Mesenchymal stem cell (in vitro differentiated cells and primary cell): ENCODE measurements around the gene FGF11.

Source experiments
- DNase-seq: peaks from one replicate; pipeline ENCODE4 v3.0.0-alpha.2; 2013
- H2AFZ ChIP-seq: one replicate; pipeline ENCODE4 v1.6.1; 2013; ENCODE audit warnings: low read depth, mild to moderate bottlenecking, control low read depth, inconsistent platforms, low read length, moderate library complexity
- H2AK5ac ChIP-seq: 2 replicates; pipeline ENCODE4 v1.6.1; 2013; ENCODE audit warnings: low read length, moderate library complexity, mild to moderate bottlenecking, inconsistent platforms; ENCODE audit not compliant: severe bottlenecking
- H2BK120ac ChIP-seq: one replicate; pipeline ENCODE4 v1.6.1; 2013; ENCODE audit warnings: low read depth, mild to moderate bottlenecking, inconsistent platforms, low read length, moderate library complexity
- H2BK12ac ChIP-seq, 2 experiments: one replicate each; pipeline ENCODE4 v1.6.1; 2013; ENCODE audit warnings: inconsistent platforms in 2 of 2, low read length in 2 of 2, mild to moderate bottlenecking in 2 of 2, moderate library complexity in 2 of 2, control low read depth in 1 of 2
- H2BK15ac ChIP-seq: one replicate; pipeline ENCODE4 v1.6.1; 2013; ENCODE audit warnings: mild to moderate bottlenecking, low read depth, inconsistent platforms; ENCODE audit not compliant: poor library complexity, severe bottlenecking
- H2BK5ac ChIP-seq: 2 replicates; pipeline ENCODE4 v1.6.1; 2013; ENCODE audit warnings: low read depth, mild to moderate bottlenecking, low read length, control low read depth, inconsistent platforms; ENCODE audit not compliant: poor library complexity, severe bottlenecking
- H3K14ac ChIP-seq, 2 experiments: one replicate each; pipeline ENCODE4 v1.6.1; 2013; ENCODE audit warnings: inconsistent platforms in 2 of 2, low read length in 2 of 2, control low read depth in 1 of 2, mild to moderate bottlenecking in 1 of 2, moderate library complexity in 1 of 2
- H3K18ac ChIP-seq, 2 experiments: one replicate each; pipeline ENCODE4 v1.6.1; 2013; ENCODE audit warnings: inconsistent platforms in 2 of 2, low read length in 2 of 2, control low read depth in 1 of 2, low read depth in 1 of 2, mild to moderate bottlenecking in 1 of 2
- H3K23ac ChIP-seq, 2 experiments: one replicate each; pipeline ENCODE4 v1.6.1; 2013; ENCODE audit warnings: inconsistent platforms in 2 of 2, low read length in 2 of 2, mild to moderate bottlenecking in 2 of 2, moderate library complexity in 2 of 2, control low read depth in 1 of 2
- H3K27ac ChIP-seq: 2 replicates; pipeline ENCODE4 v1.5.1; 2013; ENCODE audit warnings: mild to moderate bottlenecking, moderate library complexity, low read length, control low read depth, inconsistent platforms; ENCODE audit not compliant: poor library complexity, severe bottlenecking
- H3K27me3 ChIP-seq, 2 experiments: 2 replicates each; pipeline versions ENCODE4 v1.6.1 to v1.7.0; 2013; ENCODE audit warnings: low read length in 2 of 2, mild to moderate bottlenecking in 2 of 2, moderate library complexity in 2 of 2, control low read depth in 1 of 2, inconsistent platforms in 1 of 2; ENCODE audit not compliant: control insufficient read depth in 1 of 2, insufficient read depth in 1 of 2
- H3K36me3 ChIP-seq, 2 experiments: 2 replicates each; pipeline versions ENCODE4 v1.6.1 to v1.7.0; 2013; ENCODE audit warnings: low read length in 2 of 2, control low read depth in 1 of 2, inconsistent platforms in 1 of 2, low read depth in 1 of 2, mild to moderate bottlenecking in 1 of 2; ENCODE audit not compliant: insufficient read depth in 2 of 2, control insufficient read depth in 1 of 2
- H3K4ac ChIP-seq, 2 experiments: one replicate each; pipeline ENCODE4 v1.6.1; 2013; ENCODE audit warnings: inconsistent platforms in 2 of 2, low read length in 2 of 2, mild to moderate bottlenecking in 2 of 2, moderate library complexity in 2 of 2, control low read depth in 1 of 2, low read depth in 1 of 2
- H3K4me1 ChIP-seq: 2 replicates; pipeline ENCODE4 v1.6.1; 2013; ENCODE audit warnings: low read depth, low read length, control low read depth; ENCODE audit not compliant: control insufficient read depth, insufficient read depth
- H3K4me2 ChIP-seq: 2 replicates; pipeline ENCODE4 v1.6.1; 2013; ENCODE audit warnings: low read length, mild to moderate bottlenecking, inconsistent platforms; ENCODE audit not compliant: poor library complexity, severe bottlenecking
- H3K4me3 ChIP-seq, 2 experiments: 2 replicates each; pipeline versions ENCODE4 v1.5.1 to v1.7.0; 2013; ENCODE audit warnings: low read length in 2 of 2, mild to moderate bottlenecking in 2 of 2, control low read depth in 1 of 2, low read depth in 1 of 2; ENCODE audit not compliant: insufficient read depth in 1 of 2
- H3K79me1 ChIP-seq: replicated peaks from 2 replicates; pipeline ENCODE4 v1.6.1; 2013; ENCODE audit warnings: mild to moderate bottlenecking, control low read depth, low read length, inconsistent platforms; ENCODE audit not compliant: poor library complexity, severe bottlenecking
- H3K9ac ChIP-seq: 2 replicates; pipeline ENCODE4 v1.7.0; 2013; ENCODE audit warnings: mild to moderate bottlenecking, low read length, moderate library complexity
- H3K9me3 ChIP-seq: 2 replicates; pipeline ENCODE4 v1.7.0; 2013; ENCODE audit warnings: mild to moderate bottlenecking, low read length; ENCODE audit not compliant: control insufficient read depth
- H4K8ac ChIP-seq: one replicate; pipeline ENCODE4 v1.6.1; 2013; ENCODE audit warnings: inconsistent platforms, mild to moderate bottlenecking, low read length, moderate library complexity
- H4K91ac ChIP-seq: one replicate; pipeline ENCODE4 v1.6.1; 2013; ENCODE audit warnings: mild to moderate bottlenecking, low read length, inconsistent platforms
- WGBS: methylation state at CpG from one replicate; pipeline ENCODE4 v1.1.7; 2013; ENCODE audit warnings: mixed read lengths; 5-methylcytosine and 5-hydroxymethylcytosine counted together

The FGF11 gene

DNA sequence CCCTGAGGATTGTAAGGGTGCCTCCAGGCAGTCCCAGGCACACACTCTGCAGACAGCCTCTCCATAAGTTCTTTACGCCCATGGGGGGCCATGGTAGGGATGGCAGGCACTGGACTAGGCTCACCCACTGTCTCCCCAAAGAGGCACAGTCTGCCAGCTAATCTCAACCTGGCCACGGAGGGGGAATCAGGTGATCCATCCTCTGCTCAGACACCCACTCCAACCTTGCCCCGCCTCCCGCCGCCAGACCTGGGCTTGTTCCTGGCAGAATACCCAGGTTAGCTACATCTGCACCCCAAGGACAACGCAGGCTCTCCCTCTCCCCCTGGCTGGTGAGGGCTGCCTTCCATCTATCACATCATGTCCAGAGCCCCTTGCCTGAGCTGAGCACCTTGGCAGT is 30.4 kb upstream of the FGF11 start:
- Histone ChIP-seq H3K4me2 (no peak overlapping the region), H2BK15ac (no peak overlapping the region), H4K91ac (no peak overlapping the region), H3K36me3 (peaks cover 29 to 38% of the 10 kb centered on the region in 2 experiments), H3K23ac (no peak overlapping the region), H2BK12ac (no peak overlapping the region), H3K9ac (no peak overlapping the region), H3K4me1 (peaks cover 18% of the 10 kb centered on the region), H2BK5ac (no peak overlapping the region), H3K79me1 (peaks cover 22% of the 10 kb centered on the region), H4K8ac (no peak overlapping the region), H2BK120ac (no peak overlapping the region), H2AFZ (no peak overlapping the region), H3K4ac (no peak overlapping the region), H3K18ac (no peak overlapping the region), H2AK5ac (no peak overlapping the region), H3K4me3 (no peak overlapping the region), H3K9me3 (no peaks in the 10 kb centered on the region), H3K14ac (no peak overlapping the region), H3K27ac (no peak overlapping the region), H3K27me3 (no peaks in the 10 kb centered on the region)
- 88% methylated on average over 6 of the region's 6 CpGs for WGBS
- DNase-seq = no peak

DNA sequence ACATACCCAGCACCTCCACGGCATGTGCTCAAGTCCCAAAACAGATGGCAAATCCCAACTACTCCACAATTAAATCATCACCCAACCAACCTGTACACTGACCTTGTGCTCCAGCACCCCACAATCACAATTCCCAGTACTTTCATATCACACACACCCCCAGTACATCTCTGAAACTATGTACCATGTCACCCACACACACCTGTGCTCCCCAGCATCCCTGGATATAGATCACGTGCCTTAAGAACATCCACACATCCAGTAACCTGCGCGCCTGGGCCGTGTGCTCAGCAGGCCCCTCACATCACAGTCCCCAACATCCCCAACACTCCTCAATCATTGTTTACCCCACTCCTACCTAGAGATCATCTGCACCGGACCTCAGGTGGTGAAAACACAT is 29.6 kb upstream of the FGF11 start:
- H4K91ac ChIP-seq = no peak overlapping the region
- no peak overlapping the region for H3K9ac ChIP-seq
- no peak overlapping the region for H3K14ac ChIP-seq
- H3K18ac ChIP-seq = no peak overlapping the region
- no peak overlapping the region for H2BK15ac ChIP-seq
- no peak for DNase-seq
- peaks cover 29 to 46% of the 10 kb centered on the region in 2 experiments for H3K36me3 ChIP-seq
- H3K27ac ChIP-seq = no peak overlapping the region
- H2BK120ac ChIP-seq = no peak overlapping the region
- H2AFZ ChIP-seq = no peak overlapping the region
- 95% methylated on average over 6 of the region's 6 CpGs for WGBS
- peaks cover 23% of the 10 kb centered on the region for H3K79me1 ChIP-seq
- no peak overlapping the region for H3K4me3 ChIP-seq
- H4K8ac ChIP-seq = no peak overlapping the region
- no peaks in the 10 kb centered on the region for H3K27me3 ChIP-seq
- no peak overlapping the region for H3K4ac ChIP-seq
- H3K9me3 ChIP-seq = no peaks in the 10 kb centered on the region
- no peak overlapping the region for H3K4me2 ChIP-seq
- H2BK5ac ChIP-seq = no peak overlapping the region
- H2AK5ac ChIP-seq = no peak overlapping the region
- H2BK12ac ChIP-seq = no peak overlapping the region
- peaks cover 18% of the 10 kb centered on the region for H3K4me1 ChIP-seq
- H3K23ac ChIP-seq = no peak overlapping the region

DNA sequence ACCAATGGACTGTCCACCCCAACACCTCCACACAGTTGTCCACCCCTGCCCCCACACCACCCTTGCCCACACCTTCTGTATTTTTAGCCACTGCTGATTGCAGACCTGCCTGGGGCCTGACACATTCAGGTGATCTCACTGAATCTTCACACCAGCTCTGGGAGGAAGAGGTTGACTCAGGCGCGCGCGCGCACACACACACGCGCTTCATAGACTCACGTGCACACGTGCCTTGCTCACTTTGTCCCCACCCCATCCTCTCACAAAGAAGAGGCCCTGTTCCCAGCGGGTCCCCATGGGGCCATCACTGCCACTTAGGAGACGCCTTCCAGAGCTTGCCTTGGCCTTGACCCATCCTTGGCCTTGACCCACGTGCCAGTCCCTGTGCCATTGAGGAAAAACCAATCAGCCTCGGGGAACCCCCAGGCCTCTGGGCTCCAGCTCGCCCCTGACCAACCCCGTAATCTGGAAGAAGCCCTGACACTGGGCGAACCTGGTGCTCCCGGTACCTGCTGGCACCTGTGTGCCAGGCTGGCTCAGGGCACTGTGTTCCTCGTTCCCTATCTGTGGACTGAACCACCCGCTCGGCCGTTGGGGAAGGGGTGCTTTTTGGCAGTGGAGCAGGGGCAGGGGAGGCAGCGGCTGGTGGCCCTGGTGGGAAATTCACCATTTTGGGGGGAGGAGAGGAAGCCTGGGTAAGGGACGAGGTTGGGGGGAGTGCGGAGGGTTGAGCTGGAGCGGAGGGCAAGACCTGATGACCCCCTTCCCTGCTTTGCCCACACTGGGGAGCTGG is 28.5 kb upstream of the FGF11 start:
- no peak overlapping the region for H3K4me3 ChIP-seq
- H3K14ac ChIP-seq = no peak overlapping the region
- peaks cover 40 to 57% of the 10 kb centered on the region in 2 experiments for H3K36me3 ChIP-seq
- H3K4ac ChIP-seq = no peak overlapping the region
- H3K4me2 ChIP-seq = no peak overlapping the region
- no peak overlapping the region for H3K23ac ChIP-seq
- no peak overlapping the region for H3K27ac ChIP-seq
- DNase-seq = no peak
- H2AFZ ChIP-seq = no peak overlapping the region
- no peak overlapping the region for H2BK15ac ChIP-seq
- 96% methylated on average over 22 of the region's 25 CpGs for WGBS
- H4K8ac ChIP-seq = no peak overlapping the region
- no peak overlapping the region for H3K9ac ChIP-seq
- H2AK5ac ChIP-seq = no peak overlapping the region
- no peak overlapping the region for H3K18ac ChIP-seq
- no peaks in the 10 kb centered on the region for H3K9me3 ChIP-seq
- H2BK12ac ChIP-seq = no peak overlapping the region
- no peak overlapping the region for H2BK120ac ChIP-seq
- peaks cover 15% of the 10 kb centered on the region for H3K4me1 ChIP-seq
- H4K91ac ChIP-seq = no peak overlapping the region
- peaks cover 20% of the 10 kb centered on the region for H3K79me1 ChIP-seq
- no peak overlapping the region for H2BK5ac ChIP-seq
- no peaks in the 10 kb centered on the region for H3K27me3 ChIP-seq

DNA sequence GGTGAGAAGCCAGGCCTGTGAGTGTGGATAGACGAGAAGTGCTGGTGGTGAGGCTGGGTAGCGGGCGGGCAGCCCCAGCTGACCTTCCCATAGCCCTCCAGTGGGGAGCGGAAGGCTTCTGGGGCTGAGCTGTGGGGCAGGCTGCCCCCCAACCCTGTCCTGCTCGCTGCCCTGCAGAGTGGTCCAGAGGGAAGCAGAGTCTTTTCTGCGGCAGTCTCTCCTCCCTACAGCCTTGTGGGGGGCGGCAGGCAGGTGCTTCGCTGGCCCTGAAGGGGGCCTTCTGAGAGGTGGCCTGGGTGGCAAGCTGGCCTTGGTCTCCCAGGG is 27.9 kb upstream of the FGF11 start:
- Histone ChIP-seq H3K4me3 (no peak overlapping the region), H2BK15ac (no peak overlapping the region), H3K4me1 (peaks cover 13% of the 10 kb centered on the region), H3K18ac (no peak overlapping the region), H3K27ac (no peak overlapping the region), H2AFZ (no peak overlapping the region), H2AK5ac (no peak overlapping the region), H3K23ac (no peak overlapping the region), H4K8ac (no peak overlapping the region), H4K91ac (no peak overlapping the region), H2BK5ac (no peak overlapping the region), H3K14ac (no peak overlapping the region), H3K36me3 (peaks cover 44 to 63% of the 10 kb centered on the region in 2 experiments), H3K9ac (no peak overlapping the region), H2BK120ac (no peak overlapping the region), H3K27me3 (no peaks in the 10 kb centered on the region), H3K79me1 (peaks cover 20% of the 10 kb centered on the region), H3K4ac (no peak overlapping the region), H3K4me2 (no peak overlapping the region), H2BK12ac (no peak overlapping the region), H3K9me3 (no peaks in the 10 kb centered on the region)
- DNase-seq = no peak
- 96% methylated on average over 8 of the region's 8 CpGs for WGBS
